ENCODE measurements around the gene TMEM109. TPM values are rescaled to one million over a fixed set of nuclear protein-coding genes. Genes with fewer than 3 reads are reported as not detected.

TMEM109 gene
- total RNA-seq = 100 to 1,000 TPM; 145 to 154 TPM

DNA sequence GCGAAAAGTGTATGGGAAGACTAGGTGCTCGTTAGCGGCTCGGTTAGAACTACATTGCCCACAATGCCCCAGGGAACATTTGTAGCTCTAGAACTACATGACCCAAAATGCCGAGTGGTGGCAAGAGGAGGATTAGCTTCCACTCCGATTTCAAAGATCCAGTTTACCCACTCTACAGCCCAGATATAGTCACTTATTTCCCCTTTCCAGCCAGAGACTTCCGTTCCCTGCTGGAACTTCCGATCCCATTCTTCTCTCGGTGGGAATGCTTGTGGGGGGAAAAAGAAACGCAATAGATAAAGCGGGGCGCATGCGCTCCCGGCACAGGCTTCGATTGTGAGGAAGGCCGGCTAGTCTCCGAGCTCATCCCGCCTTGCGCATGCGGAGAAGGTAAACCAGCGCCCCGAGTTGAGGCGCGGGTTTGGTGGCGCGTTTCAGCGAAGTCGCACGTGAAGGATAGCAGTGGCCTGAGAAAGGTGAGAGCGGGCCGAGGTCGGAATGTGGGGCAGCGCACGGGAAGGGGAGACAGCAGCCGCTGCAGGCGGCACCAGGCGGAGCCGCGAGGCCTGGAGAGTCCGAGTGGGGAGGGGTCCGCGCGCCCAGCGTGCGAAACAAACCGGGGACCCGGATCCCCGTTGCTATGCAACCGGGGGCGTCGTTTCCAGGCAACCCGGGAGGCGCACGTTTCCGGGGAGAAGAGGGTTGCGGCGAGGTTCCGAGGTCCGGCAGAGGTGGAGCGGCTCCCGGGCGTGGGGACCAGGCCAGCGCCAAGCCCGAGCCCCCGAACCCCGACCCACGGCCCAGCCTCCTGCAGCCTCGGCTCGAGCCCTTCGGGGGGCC lies at the start of gene TMEM109:
Gene TMEM109, plus strand, starts transcription at position 366 of the 840 bp plus-strand sequence. CDS start 5,536 bp downstream, outside the sequence.
- ChIA-PET CTCF (interaction anchor here (0.6 to 3.1 kb wide), 2 partner anchors 13 to 209 kb away, joined by 3 to 24 read pairs; no protein-coding TSS in a partner anchor), POLR2A (interaction anchor here (0.7 to 2.9 kb wide), 7 partner anchors 8 to 198 kb away, joined by 3 to 19 read pairs (median 3); partner anchors contain the start of gene PRPF19)

DNA sequence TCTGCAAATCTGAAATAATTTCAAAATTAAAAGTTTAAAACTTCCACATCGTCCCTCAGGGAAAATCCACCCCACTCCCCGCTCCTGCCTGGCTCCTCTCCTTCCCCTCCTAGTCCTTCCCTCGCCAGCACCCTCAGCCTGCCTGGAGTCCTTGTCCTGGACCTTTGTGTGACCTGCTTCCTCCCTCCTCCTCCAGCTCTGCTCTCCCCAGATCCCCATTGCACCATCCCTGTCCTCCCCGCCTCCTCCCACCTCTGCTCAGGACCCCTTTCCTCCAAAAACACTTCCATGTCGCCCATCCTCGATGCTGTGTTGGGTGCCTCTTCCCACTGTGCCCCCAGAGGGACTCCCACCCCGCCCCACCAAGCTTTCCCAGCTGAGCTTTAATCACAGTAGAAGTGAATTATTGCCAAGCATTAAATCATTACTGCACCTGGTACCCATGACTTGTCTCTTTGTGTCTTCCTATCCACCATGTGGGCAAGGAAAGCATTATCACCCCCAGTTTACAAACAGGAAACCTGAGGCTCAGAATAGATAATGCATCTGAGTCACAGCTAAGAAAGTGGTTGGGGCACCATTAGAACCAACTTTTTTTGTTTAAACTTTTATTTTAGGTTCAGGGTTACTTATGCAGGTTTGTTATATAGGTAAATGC lies 49.0 kb upstream of the TMEM109 start:
- ChIA-PET POLR2A (no interaction called here), CTCF (no interaction called here)

DNA sequence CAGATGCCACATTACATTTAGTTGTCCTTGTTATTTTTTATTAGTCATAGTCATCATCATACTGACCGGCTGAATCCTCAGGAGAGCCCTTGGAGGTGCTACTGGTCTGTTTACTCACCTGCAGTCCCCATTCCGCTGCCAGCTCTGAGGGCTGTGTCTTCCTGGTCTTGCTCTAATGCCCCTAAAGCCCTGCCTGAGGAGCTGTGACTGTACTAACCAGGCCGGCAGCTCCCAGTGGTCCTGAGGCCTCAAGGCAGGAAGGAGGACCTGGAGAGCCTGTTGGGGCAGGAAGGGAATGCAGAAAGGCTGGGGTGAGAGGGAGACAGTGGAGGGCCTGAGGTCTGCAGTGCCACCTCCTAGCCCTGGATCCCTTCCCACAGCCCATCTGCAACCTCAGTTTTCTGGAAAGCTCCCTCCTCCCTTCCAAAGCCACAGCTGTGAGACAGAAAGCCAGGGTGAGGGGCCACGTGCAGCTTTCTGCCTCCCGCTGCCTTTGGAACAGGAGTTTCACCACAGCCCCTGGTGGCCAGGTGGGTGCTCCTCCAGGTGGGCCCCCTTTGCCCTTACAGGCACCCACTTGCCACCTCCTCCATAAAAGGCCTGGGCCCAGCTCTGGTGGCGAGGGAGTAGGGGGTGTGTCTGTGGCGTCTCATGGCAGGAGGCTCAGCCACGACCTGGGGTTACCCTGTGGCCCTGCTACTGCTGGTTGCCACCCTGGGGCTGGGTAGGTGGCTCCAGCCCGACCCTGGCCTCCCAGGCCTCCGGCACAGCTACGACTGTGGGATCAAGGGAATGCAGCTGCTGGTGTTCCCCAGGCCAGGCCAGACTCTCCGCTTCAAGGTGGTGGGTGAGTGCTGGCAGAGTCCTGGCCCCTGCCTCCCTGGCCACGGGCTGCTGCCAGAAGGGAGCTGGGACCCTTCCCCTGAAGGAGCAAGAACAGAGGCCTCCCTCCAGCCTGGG lies 46.8 kb upstream of the TMEM109 start, which contains the start of gene ZP1:
Gene ZP1, plus strand, starts transcription at position 632 of the 960 bp plus-strand sequence. Its CDS starts 20 bp downstream, at position 652.
- CTCF ChIA-PET = interaction anchor here (2.1 kb wide), 1 partner anchor 36 kb away, joined by 6 read pairs; no protein-coding TSS in a partner anchor
- POLR2A ChIA-PET = no interaction called here

- POLR2A ChIA-PET = no interaction called here
- CTCF ChIA-PET = interaction anchor here (1.2 to 2.1 kb wide), 2 partner anchors 37 to 38 kb away, joined by 3 to 6 read pairs; no protein-coding TSS in a partner anchor
These were observed 45.9 kb upstream of the TMEM109 start for GRCh38 chr11:60867871-60868681.

GRCh38 chr11:60868682-60869450 lies 45.1 kb upstream of the TMEM109 start:
- ChIA-PET CTCF (interaction anchor here (0.6 to 1.2 kb wide), 2 partner anchors 38 to 379 kb away, joined by 3 read pairs; no protein-coding TSS in a partner anchor), POLR2A (no interaction called here)

- ChIA-PET CTCF (interaction anchor here (0.6 to 1.2 kb wide), 2 partner anchors 39 to 379 kb away, joined by 3 read pairs; no protein-coding TSS in a partner anchor), POLR2A (no interaction called here)
These were observed 44.5 kb upstream of the TMEM109 start for GRCh38 chr11:60869451-60869825.

DNA sequence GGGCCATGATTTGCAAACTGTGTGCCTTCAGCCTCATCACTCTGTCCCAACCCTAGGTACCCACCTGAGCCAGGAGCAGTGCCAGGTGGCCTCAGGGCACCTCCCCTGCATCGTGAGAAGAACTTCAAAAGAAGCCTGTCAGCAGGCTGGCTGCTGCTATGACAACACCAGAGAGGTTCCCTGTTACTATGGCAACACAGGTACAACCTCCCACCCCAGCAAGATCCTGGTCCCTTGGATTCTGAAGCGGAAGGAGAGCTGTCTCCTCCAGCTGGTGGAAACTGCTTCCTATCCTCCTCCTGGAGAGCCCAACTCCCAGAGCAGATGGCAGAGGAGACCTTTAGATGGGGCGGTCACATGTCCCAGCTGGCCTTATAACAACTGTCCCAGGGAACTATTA lies 43.7 kb upstream of the TMEM109 start:
- ChIA-PET POLR2A (no interaction called here), CTCF (interaction anchor here (1.0 to 1.1 kb wide), 2 partner anchors 34 to 39 kb away, joined by 3 to 4 read pairs; no protein-coding TSS in a partner anchor)

- ChIA-PET POLR2A (no interaction called here), CTCF (interaction anchor here (1.0 to 1.9 kb wide), 3 partner anchors 33 to 40 kb away, joined by 3 to 13 read pairs (median 4); no protein-coding TSS in a partner anchor)
These were observed 43.1 kb upstream of the TMEM109 start for GRCh38 chr11:60870733-60871377.

DNA sequence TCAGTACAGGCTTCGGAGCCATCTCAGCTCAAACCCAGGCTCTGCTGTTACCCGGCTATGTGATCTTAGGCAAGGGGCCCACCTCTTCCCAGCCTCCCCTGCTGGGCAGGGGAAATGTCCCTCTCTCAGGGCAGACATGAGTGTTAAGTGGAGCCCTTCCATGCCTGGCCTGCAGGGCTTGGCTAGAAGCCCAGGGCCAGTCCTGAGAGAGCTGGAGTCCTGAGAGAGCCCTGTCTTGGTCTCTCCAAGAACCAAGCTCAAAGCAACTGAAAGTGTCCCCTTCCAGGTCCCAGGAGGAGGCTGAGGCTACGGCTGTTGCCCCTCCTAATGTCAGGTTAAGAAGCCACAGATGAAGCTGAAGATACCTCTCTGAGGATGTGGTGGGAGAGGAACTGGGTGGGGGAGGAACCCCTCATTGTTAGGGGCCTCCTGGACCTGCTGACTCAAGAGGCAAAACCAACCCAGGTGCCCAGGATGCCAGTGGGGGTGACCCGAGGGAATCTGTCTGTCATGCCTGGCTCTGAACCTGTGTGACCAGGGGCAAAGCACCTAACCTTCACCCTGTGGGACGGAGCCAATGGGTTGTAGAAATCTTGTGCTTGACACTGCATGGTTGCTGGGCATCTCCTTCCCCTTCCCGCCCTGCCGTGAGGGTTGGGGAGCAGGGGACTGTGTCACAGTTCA lies 42.4 kb upstream of the TMEM109 start:
- ChIA-PET POLR2A (no interaction called here), CTCF (interaction anchor here (1.0 to 1.9 kb wide), 2 partner anchors 28 to 40 kb away, joined by 3 to 13 read pairs; no protein-coding TSS in a partner anchor)

- CTCF ChIA-PET = interaction anchor here (1.0 to 1.9 kb wide), 2 partner anchors 27 to 41 kb away, joined by 3 to 13 read pairs; no protein-coding TSS in a partner anchor
- POLR2A ChIA-PET = no interaction called here
These were observed 41.6 kb upstream of the TMEM109 start for GRCh38 chr11:60872124-60872960.

- POLR2A ChIA-PET = interaction anchor here (0.5 kb wide), 1 partner anchor 78 kb away, joined by 3 read pairs; no protein-coding TSS in a partner anchor
- CTCF ChIA-PET = interaction anchor here (1.9 kb wide), 1 partner anchor 41 kb away, joined by 13 read pairs; no protein-coding TSS in a partner anchor
These were observed 40.9 kb upstream of the TMEM109 start for GRCh38 chr11:60872961-60873524.

- POLR2A ChIA-PET = interaction anchor here (0.5 kb wide), 1 partner anchor 79 kb away, joined by 3 read pairs; no protein-coding TSS in a partner anchor
These were observed 40.4 kb upstream of the TMEM109 start for GRCh38 chr11:60873533-60873932.

GRCh38 chr11:60874421-60875365 lies 39.3 kb upstream of the TMEM109 start:
- ChIA-PET POLR2A (no interaction called here), CTCF (interaction anchor here (1.4 to 1.7 kb wide), 2 partner anchors 13 to 25 kb away, joined by 3 read pairs; no protein-coding TSS in a partner anchor)

More at GRCh38 chr11:60873533-60873932, 40.4 kb upstream of the TMEM109 start:
- CTCF ChIA-PET = no interaction called here

All from activated CD8-positive, alpha-beta memory T cell treated with anti-CD3 and anti-CD28 coated beads for 36 hours (primary cell).